ENCODE data around the gene GPRC5A. TPM values are rescaled to one million over a fixed set of nuclear protein-coding genes. Genes with fewer than 3 reads are reported as not detected.

Gene GPRC5A
- total and polyA plus RNA-seq, 2 of the 13 experiments (the other 11 are each of a cell fraction or from before 2014, with no cell fraction given) = 0.27 to 3.0 TPM

DNA sequence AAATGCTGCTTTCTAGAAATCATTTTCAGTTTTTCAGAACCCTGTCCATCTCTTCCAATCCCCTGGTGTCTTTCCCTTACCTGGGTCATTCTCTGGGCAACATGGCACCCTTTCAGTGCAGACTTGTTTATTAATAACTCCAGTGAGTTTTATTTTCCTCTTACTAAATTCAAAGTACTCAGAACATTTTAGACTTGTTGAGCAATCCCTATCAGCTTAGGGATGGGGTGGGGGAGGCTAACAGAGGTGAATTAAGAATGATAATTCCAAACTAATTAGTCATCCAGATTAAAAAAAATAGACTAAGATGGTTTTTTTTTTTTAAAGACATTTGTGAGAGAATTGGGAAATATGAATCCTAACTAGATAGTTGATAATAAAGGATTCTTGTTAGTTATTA, 10.7 kb downstream of the GPRC5A start (continued):
- TF ChIP-seq PCBP1 (IDR thresholded peaks at IDR 0.05; ENCODE audit: borderline replicate concordance, low read depth, low read length) (no peak), ZNF678 (CRISPR knock-in tag; IDR thresholded peaks at IDR 0.05) (no peak), CENPX (CRISPR knock-in tag; IDR thresholded peaks at IDR 0.05) (no peak), ZSCAN9 (CRISPR knock-in tag; IDR thresholded peaks at IDR 0.05; ENCODE audit: borderline replicate concordance) (no peak), ZNF557 (CRISPR knock-in tag; IDR thresholded peaks at IDR 0.05) (no peak)

DNA sequence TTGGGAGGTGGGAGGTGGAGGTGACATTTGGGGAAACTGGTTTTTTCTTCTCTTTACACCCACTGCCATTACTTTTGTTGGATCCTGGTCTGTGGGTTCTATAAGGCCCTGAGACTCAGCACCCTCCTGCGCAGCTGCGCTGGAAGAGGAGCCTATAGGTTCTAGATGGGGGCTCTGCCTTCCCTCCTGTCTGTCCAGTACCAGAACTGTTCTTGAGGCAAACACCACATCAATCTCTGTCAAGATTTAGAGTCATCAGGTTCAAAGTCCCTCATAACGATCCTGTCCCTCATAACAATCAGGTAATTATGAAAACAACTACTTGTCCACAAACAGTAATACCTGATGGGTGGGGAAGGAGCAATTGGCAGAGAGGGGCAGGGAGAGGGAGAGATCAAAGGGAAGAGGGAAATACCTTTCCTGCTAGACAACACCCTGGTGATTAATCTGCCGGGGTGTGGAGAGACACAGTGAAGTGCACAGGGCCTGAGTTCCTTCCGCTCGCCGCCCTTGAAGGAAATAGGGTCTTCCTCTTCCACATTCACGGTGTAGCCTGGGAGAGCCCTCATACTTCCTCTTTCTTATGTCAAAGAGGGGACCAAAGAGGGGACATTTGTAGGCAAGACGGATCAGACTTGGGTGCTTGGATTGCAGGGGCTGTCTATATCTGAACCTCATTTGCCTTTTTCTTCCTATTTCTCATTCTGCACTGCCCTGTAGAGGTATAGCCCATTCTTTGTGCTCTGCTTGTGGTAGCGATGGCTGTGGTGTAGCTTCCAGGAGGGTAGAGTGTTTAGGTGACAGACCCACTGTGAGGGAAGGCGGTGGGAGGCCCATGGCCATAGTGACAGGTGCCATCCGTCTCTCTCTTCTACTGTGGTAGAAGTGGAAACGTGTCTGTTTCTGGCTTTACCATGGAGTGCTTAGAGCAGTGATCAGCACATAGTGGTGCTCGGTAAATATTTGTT, 12.6 kb downstream of the GPRC5A start:
- ATAC-seq = peak; percentile 37; the same call in 2 of the 3 replicates
- Histone ChIP-seq H3K4me2 (ENCODE audit: low read depth, low read length) (peak overlapping the region; percentile 10; the same call in 1 of the 2 replicates), H4K20me1 (ENCODE audit: insufficient read depth, low read length) (no peaks in the 10 kb centered on the region), H3K4me3 (replicated peaks in 1 of 3; ENCODE audit: insufficient read depth in 1 of 3, low read depth in 2 of 3, low read length in 3 of 3) (no peak overlapping the region), H3K9me3 (ENCODE audit: low read length) (no peaks in the 10 kb centered on the region), H3K4me1 (ENCODE audit: insufficient read depth, low read length) (peaks cover 21% of the 10 kb centered on the region), H3K27me3 (ENCODE audit: control insufficient read depth in 1 of 2, insufficient read depth in 2 of 2, low read length in 2 of 2) (peaks cover 1 to 14% of the 10 kb centered on the region in 2 experiments; a peak in 4 of 5 replicates), H3K79me2 (ENCODE audit: insufficient read depth, low read length) (no peaks in the 10 kb centered on the region), H2AFZ (ENCODE audit: low read length) (no peak overlapping the region), H3K9ac (ENCODE audit: insufficient read depth, low read depth, low read length) (no peak overlapping the region), H3K36me3 (replicated peaks in 1 of 2; ENCODE audit: control insufficient read depth in 1 of 2, insufficient read depth in 2 of 2, low read length in 2 of 2) (no peaks in the 10 kb centered on the region), H3K27ac (ENCODE audit: extremely low read length, insufficient read depth, low read length) (no peak overlapping the region)
- peak; percentile 58 for DNase-seq (ENCODE audit: low spot score)
- BruUV-seq (replicated peaks) = no TSS peak
- FAIRE-seq = no peak
- POLR2A ChIA-PET = no interaction called here
- intact Hi-C loops (cut with micrococcal nuclease; ENCODE audit: unreplicated experiment) (no loop called here), in situ Hi-C loops (cut with HindIII; ENCODE audit: extremely low pct_ligation_motif_present, low pct_unique_long_range_greater_than_20kb) (no loop called here)
- CTCF ChIA-PET (ENCODE audit: low intra/inter-chr PET ratio, low total read pairs) = no interaction called here
- WGBS (ENCODE audit: low lambda C conversion rate) = 55% methylated on average over 14 of the region's 14 CpGs
- TF ChIP-seq, protein P1, sequence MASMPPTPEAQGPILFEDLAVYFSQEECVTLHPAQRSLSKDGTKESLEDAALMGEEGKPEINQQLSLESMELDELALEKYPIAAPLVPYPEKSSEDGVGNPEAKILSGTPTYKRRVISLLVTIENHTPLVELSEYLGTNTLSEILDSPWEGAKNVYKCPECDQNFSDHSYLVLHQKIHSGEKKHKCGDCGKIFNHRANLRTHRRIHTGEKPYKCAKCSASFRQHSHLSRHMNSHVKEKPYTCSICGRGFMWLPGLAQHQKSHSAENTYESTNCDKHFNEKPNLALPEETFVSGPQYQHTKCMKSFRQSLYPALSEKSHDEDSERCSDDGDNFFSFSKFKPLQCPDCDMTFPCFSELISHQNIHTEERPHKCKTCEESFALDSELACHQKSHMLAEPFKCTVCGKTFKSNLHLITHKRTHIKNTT (CRISPR knock-in tag; IDR thresholded peaks at IDR 0.05) = no peak
- TF ChIP-seq, protein P2, sequence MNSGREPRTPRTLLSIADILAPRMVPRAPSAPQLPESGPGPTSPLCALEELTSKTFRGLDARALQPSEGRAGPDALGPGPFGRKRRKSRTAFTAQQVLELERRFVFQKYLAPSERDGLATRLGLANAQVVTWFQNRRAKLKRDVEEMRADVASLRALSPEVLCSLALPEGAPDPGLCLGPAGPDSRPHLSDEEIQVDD (CRISPR knock-in tag; IDR thresholded peaks at IDR 0.05; ENCODE audit: borderline replicate concordance) = no peak
- TF ChIP-seq, protein P3, sequence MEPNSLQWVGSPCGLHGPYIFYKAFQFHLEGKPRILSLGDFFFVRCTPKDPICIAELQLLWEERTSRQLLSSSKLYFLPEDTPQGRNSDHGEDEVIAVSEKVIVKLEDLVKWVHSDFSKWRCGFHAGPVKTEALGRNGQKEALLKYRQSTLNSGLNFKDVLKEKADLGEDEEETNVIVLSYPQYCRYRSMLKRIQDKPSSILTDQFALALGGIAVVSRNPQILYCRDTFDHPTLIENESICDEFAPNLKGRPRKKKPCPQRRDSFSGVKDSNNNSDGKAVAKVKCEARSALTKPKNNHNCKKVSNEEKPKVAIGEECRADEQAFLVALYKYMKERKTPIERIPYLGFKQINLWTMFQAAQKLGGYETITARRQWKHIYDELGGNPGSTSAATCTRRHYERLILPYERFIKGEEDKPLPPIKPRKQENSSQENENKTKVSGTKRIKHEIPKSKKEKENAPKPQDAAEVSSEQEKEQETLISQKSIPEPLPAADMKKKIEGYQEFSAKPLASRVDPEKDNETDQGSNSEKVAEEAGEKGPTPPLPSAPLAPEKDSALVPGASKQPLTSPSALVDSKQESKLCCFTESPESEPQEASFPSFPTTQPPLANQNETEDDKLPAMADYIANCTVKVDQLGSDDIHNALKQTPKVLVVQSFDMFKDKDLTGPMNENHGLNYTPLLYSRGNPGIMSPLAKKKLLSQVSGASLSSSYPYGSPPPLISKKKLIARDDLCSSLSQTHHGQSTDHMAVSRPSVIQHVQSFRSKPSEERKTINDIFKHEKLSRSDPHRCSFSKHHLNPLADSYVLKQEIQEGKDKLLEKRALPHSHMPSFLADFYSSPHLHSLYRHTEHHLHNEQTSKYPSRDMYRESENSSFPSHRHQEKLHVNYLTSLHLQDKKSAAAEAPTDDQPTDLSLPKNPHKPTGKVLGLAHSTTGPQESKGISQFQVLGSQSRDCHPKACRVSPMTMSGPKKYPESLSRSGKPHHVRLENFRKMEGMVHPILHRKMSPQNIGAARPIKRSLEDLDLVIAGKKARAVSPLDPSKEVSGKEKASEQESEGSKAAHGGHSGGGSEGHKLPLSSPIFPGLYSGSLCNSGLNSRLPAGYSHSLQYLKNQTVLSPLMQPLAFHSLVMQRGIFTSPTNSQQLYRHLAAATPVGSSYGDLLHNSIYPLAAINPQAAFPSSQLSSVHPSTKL (CRISPR knock-in tag; IDR thresholded peaks at IDR 0.05) = 0 out of 2 replicates have a peak, but pooled peaks have one; percentile 10
- TF ChIP-seq ZNF44 (CRISPR knock-in tag; IDR thresholded peaks at IDR 0.05) = no peak
- no peak for TF ChIP-seq HOXA5 (CRISPR knock-in tag; IDR thresholded peaks at IDR 0.05)
- TF ChIP-seq FOSL2 (CRISPR knock-in tag; IDR thresholded peaks at IDR 0.05) = 0 out of 2 replicates have a peak, but pooled peaks have one; percentile 16
- TF ChIP-seq MEIS2 (CRISPR knock-in tag; IDR thresholded peaks at IDR 0.05) = no peak
- no peak for TF ChIP-seq SCMH1 (CRISPR knock-in tag; IDR thresholded peaks at IDR 0.05; ENCODE audit: borderline replicate concordance)
- no peak for TF ChIP-seq ELF3 (CRISPR knock-in tag; IDR thresholded peaks at IDR 0.05)
- peak; percentile 29; the same call in 1 of the 2 replicates for TF ChIP-seq TCF7 (IDR thresholded peaks at IDR 0.05; ENCODE audit: low read depth)
- no peak for TF ChIP-seq MTA3 (CRISPR knock-in tag; IDR thresholded peaks at IDR 0.05)
- TF ChIP-seq NFE2L2 (IDR thresholded peaks at IDR 0.05; ENCODE audit: low read length) = no peak
- no peak for TF ChIP-seq IRX3 (CRISPR knock-in tag; IDR thresholded peaks at IDR 0.05; ENCODE audit: borderline replicate concordance, low read depth)
